Left ventricle myocardium inferior (tissue), 1 donor: ENCODE data around the gene ERVW-1. TPM values are rescaled to one million over a fixed set of nuclear protein-coding genes. Genes with fewer than 3 reads are reported as not detected.
"Not testable (repeated sequence)": the region's sequence is repeated elsewhere in the genome, so short reads cannot be mapped to it uniquely, and the experiment has no call there.

Source experiments
- DNase-seq: peaks from one replicate; pipeline ENCODE4 v3.0.0-alpha.2; 2020
- H3K27ac ChIP-seq: fragments of 200-600 bp; replicated peaks from 2 replicates; pipeline ENCODE4 v1.8.0; 2021
- H3K27me3 ChIP-seq: fragments of 200-600 bp; 2 replicates; pipeline ENCODE4 v1.8.0; 2021; ENCODE audit warnings: low read depth
- H3K36me3 ChIP-seq: fragments of 200-600 bp; 2 replicates; pipeline ENCODE4 v1.8.0; 2021
- H3K4me1 ChIP-seq: fragments of 200-600 bp; 2 replicates; pipeline ENCODE4 v1.8.0; 2021
- H3K4me3 ChIP-seq: fragments of 200-600 bp; 2 replicates; pipeline ENCODE4 v1.8.0; 2021; ENCODE audit warnings: mild to moderate bottlenecking, moderate library complexity
- H3K9me3 ChIP-seq: fragments of 200-600 bp; replicated peaks from 2 replicates; pipeline ENCODE4 v1.8.0; 2021
- intact Hi-C: fragments of 100-400 bp; cut with micrococcal nuclease; formaldehyde crosslinking; loops from one replicate; pipeline ENCODE4 v1.11.0; 2022
- long read RNA-seq: library from polyadenylated mRNA; unstranded; transcript quantifications from one replicate; pipeline ENCODE4 v2.0.0, GENCODE V29; 2021
- total RNA-seq: library from RNA; stranded (reverse); fragmentation: NEBNext Ultra II Directional; extraction: Animal tissue kit (Norgen Biotek cat#: 25700); gene quantifications from one replicate; pipeline ENCODE4 v1.2.1, GENCODE V29; 2021
- TF ChIP-seq, protein P1 (sequence below): fragments of 200-600 bp; IDR thresholded peaks from 2 replicates; pipeline ENCODE4 v1.8.0; 2021; ENCODE audit warnings: antibody characterized with exemption, mild to moderate bottlenecking, borderline replicate concordance
- donor health status: DM: no; HTN: yes; CAD: no; lungs with severe emphysema.

Gene ERVW-1, protein sequence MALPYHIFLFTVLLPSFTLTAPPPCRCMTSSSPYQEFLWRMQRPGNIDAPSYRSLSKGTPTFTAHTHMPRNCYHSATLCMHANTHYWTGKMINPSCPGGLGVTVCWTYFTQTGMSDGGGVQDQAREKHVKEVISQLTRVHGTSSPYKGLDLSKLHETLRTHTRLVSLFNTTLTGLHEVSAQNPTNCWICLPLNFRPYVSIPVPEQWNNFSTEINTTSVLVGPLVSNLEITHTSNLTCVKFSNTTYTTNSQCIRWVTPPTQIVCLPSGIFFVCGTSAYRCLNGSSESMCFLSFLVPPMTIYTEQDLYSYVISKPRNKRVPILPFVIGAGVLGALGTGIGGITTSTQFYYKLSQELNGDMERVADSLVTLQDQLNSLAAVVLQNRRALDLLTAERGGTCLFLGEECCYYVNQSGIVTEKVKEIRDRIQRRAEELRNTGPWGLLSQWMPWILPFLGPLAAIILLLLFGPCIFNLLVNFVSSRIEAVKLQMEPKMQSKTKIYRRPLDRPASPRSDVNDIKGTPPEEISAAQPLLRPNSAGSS
- not detected for total RNA-seq
- long read RNA-seq: 0 reads

DNA sequence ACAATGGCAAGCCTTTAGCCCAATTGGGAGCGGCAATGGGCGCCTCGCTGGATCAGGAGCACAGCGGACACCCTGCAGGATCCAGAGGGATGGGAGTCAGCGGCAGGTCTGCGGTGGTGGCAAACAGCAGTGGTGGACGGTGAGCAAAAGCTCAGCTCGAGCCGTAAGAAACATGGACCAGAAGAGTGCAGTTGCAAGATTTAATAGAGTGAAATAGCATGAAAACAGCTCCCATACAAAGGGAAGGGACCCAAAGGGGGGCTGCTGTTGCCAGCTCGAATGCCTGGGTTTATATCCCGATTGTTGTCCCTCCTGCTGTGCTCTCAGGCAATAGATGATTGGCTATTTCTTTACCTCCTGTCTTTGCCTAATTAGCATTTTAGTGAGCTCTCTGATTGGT lies at the start of gene ERVW-1:
ERVW-1 (minus strand) TSS at position 266 of the 400 bp plus-strand sequence. CDS start 7,565 bp downstream, outside the sequence.
- H3K4me1 ChIP-seq: not testable (repeated sequence)

DNA sequence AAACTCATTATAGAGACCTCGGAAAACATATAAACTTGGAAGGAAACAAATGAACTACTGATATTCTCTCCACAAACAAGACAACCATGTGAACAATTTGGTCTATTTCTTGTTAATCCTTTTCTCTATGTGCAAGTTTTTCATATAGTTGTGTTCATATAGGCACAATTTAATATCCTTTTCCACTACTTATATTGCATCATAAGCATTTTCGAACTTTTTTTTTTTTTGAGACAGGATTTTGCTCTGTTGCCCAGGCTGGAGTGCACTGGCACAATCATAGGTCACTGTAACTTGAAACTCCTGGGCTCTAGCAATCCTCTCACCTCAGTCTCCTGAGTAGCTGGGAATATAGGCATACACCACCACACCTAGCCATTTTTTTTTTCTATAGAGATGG lies 45.4 kb upstream of the ERVW-1 start:
- Histone ChIP-seq H3K4me3 (no peak overlapping the region), H3K4me1 (peaks cover 30% of the 10 kb centered on the region), H3K36me3 (peaks cover 20% of the 10 kb centered on the region), H3K27me3 (no peaks in the 10 kb centered on the region), H3K9me3 (no peaks in the 10 kb centered on the region), H3K27ac (no peak overlapping the region)
- no peak for DNase-seq
- intact Hi-C loops: no loop called here
- TF ChIP-seq, protein P1, sequence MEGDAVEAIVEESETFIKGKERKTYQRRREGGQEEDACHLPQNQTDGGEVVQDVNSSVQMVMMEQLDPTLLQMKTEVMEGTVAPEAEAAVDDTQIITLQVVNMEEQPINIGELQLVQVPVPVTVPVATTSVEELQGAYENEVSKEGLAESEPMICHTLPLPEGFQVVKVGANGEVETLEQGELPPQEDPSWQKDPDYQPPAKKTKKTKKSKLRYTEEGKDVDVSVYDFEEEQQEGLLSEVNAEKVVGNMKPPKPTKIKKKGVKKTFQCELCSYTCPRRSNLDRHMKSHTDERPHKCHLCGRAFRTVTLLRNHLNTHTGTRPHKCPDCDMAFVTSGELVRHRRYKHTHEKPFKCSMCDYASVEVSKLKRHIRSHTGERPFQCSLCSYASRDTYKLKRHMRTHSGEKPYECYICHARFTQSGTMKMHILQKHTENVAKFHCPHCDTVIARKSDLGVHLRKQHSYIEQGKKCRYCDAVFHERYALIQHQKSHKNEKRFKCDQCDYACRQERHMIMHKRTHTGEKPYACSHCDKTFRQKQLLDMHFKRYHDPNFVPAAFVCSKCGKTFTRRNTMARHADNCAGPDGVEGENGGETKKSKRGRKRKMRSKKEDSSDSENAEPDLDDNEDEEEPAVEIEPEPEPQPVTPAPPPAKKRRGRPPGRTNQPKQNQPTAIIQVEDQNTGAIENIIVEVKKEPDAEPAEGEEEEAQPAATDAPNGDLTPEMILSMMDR: no peak

More for the DNA sequence above, at the start of gene ERVW-1:
- H3K4me3 ChIP-seq, H3K9me3 ChIP-seq, intact Hi-C loops, H3K27ac ChIP-seq, H3K27me3 ChIP-seq, DNase-seq: not testable (repeated sequence)
- peaks cover 32% of the 10 kb centered on the region for H3K36me3 ChIP-seq

DNA sequence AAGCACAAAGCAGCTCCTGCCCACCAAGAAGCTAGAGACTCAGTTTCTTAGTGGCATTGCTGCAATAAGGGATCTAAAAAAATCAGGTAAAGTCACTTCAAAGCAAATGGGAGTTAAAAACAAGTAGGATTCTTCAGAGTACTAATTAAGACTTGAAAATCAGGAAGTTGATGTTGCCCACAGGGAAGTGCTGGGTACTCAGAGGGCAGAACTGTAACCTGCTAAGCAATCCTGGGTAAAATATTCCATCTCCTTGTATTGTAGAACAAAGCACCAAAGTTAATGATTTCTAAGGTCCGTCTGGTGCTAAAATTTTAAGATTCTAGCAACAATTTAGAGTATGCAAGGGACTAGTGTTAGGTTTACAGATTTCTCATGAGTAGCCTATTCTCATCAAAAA lies 42.3 kb upstream of the ERVW-1 start:
- Histone ChIP-seq H3K9me3 (no peaks in the 10 kb centered on the region), H3K4me3 (no peak overlapping the region), H3K27me3 (no peaks in the 10 kb centered on the region), H3K27ac (no peak overlapping the region), H3K4me1 (peaks cover 1% of the 10 kb centered on the region), H3K36me3 (peaks cover 42% of the 10 kb centered on the region)
- DNase-seq: no peak
- intact Hi-C loops: no loop called here
- TF ChIP-seq, protein P1: no peak

DNA sequence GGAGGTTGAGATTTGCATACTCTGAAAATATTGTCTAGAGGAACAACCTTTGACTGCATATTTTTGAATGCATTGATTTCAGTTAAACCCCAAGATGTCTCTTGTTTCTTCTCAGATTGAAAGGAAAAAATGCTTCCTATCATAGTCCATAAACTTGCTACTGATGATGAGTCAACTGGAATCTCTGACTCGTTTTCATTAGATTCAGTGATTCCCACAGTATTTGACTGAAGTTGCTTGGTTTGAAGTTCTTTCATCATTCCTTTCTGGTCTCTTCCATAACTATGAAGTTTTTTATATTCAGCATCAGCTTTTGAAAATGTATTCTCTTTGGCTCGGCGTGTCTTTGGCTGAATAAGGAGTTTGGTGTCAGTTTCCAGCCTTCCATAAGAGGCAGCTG lies 39.9 kb upstream of the ERVW-1 start:
- intact Hi-C loops: no loop called here
- H3K27ac ChIP-seq: no peak overlapping the region
- no peaks in the 10 kb centered on the region for H3K4me1 ChIP-seq
- peaks cover 59% of the 10 kb centered on the region for H3K36me3 ChIP-seq
- TF ChIP-seq, protein P1: no peak
- no peak for DNase-seq
- no peak overlapping the region for H3K4me3 ChIP-seq
- no peaks in the 10 kb centered on the region for H3K27me3 ChIP-seq
- no peaks in the 10 kb centered on the region for H3K9me3 ChIP-seq

DNA sequence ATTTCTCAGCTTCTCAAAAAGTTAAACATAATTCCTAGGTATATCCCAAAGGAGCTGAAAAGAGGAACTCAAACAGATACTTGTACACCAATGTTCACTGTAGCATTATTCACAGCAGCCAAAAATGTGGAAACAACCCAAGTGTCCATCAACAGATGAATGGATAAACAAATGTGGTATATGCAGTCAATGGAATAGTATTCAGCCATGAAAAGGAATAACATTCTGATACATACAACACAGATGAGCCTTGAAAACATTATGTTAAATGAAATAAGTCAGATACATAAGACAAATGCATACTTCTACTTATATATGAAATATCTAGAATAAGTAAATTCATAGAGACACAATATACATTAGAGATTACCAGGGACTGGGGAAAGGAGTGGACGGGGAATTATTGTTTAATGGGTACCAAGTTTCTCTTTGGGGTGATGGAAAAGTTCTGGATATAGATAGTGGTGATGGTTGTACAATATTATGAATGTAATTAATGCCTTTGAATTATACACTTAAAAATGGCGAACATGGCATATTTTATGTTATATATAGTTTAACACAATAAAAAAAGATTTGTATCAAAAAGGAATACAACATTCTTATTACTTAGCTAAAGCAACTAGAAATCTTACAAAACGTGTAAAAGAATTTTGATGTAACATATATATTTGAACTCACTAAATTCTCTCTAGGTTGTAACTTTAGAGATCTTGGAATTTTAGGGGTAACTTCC lies 35.6 kb upstream of the ERVW-1 start:
- intact Hi-C loops: no loop called here
- H3K27me3 ChIP-seq: no peaks in the 10 kb centered on the region
- H3K27ac ChIP-seq: no peak overlapping the region
- peaks cover 78% of the 10 kb centered on the region for H3K36me3 ChIP-seq
- H3K4me3 ChIP-seq: no peak overlapping the region
- TF ChIP-seq, protein P1: no peak
- H3K9me3 ChIP-seq: no peaks in the 10 kb centered on the region
- no peak for DNase-seq
- H3K4me1 ChIP-seq: no peaks in the 10 kb centered on the region
